ENCODE measurements around the gene SLC25A33.

SLC25A33 gene

GRCh38 chr1:9518454-9518998 is 20.7 kb upstream of the SLC25A33 start:
- in situ Hi-C loops (cut with HindIII; ENCODE audit: low pct_unique_long_range_greater_than_20kb, low sequenced_read_pairs) = no loop called here
- TF ChIP-seq JUND (IDR thresholded peaks at IDR 0.05; ENCODE audit: low read depth) = no peak
- DNase-seq (ENCODE audit: low read depth in 1 of 2, low spot score in 1 of 2) = no peak

GRCh38 chr1:9520411-9520810 is 18.9 kb upstream of the SLC25A33 start:
- TF ChIP-seq JUND (IDR thresholded peaks at IDR 0.05; ENCODE audit: low read depth) = no peak
- in situ Hi-C loops (cut with HindIII; ENCODE audit: low pct_unique_long_range_greater_than_20kb, low sequenced_read_pairs) = no loop called here

GRCh38 chr1:9529190-9529589 is 10.1 kb upstream of the SLC25A33 start:
- in situ Hi-C loops (cut with HindIII; ENCODE audit: low pct_unique_long_range_greater_than_20kb, low sequenced_read_pairs) = no loop called here
- no peak for DNase-seq (ENCODE audit: low read depth in 1 of 2, low spot score in 1 of 2)
- TF ChIP-seq JUND (IDR thresholded peaks at IDR 0.05; ENCODE audit: low read depth) = no peak

More at GRCh38 chr1:9520411-9520810, 18.9 kb upstream of the SLC25A33 start:
- no peak for DNase-seq (ENCODE audit: low read depth in 1 of 2, low spot score in 1 of 2)

- in situ Hi-C loops (cut with HindIII; ENCODE audit: low pct_unique_long_range_greater_than_20kb, low sequenced_read_pairs) = no loop called here
- DNase-seq (ENCODE audit: low read depth in 1 of 2, low spot score in 1 of 2) = no peak
- TF ChIP-seq JUND (IDR thresholded peaks at IDR 0.05; ENCODE audit: low read depth) = no peak
Observed at GRCh38 chr1:9530320-9530719, 8.9 kb upstream of the SLC25A33 start.

GRCh38 chr1:9534953-9535352 is 4.3 kb upstream of the SLC25A33 start:
- in situ Hi-C loops (cut with HindIII; ENCODE audit: low pct_unique_long_range_greater_than_20kb, low sequenced_read_pairs) = no loop called here

GRCh38 chr1:9536301-9536700 is 3.0 kb upstream of the SLC25A33 start:
- no peak for TF ChIP-seq JUND (IDR thresholded peaks at IDR 0.05; ENCODE audit: low read depth)
- in situ Hi-C loops (cut with HindIII; ENCODE audit: low pct_unique_long_range_greater_than_20kb, low sequenced_read_pairs) = no loop called here
- no peak for DNase-seq (ENCODE audit: low read depth in 1 of 2, low spot score in 1 of 2)

More at GRCh38 chr1:9534953-9535352, 4.3 kb upstream of the SLC25A33 start:
- DNase-seq (ENCODE audit: low read depth in 1 of 2, low spot score in 1 of 2) = no peak
- no peak for TF ChIP-seq JUND (IDR thresholded peaks at IDR 0.05; ENCODE audit: low read depth)

- in situ Hi-C loops (cut with HindIII; ENCODE audit: low pct_unique_long_range_greater_than_20kb, low sequenced_read_pairs) = no loop called here
- peak in 1 of 2 experiments; percentile 79 for DNase-seq (ENCODE audit: low read depth in 1 of 2, low spot score in 1 of 2)
- TF ChIP-seq JUND (IDR thresholded peaks at IDR 0.05; ENCODE audit: low read depth) = no peak
Observed at GRCh38 chr1:9537863-9538668, 1.2 kb upstream of the SLC25A33 start.

GRCh38 chr1:9538669-9539164 is 548 bp upstream of the SLC25A33 start:
- DNase-seq (ENCODE audit: low read depth in 1 of 2, low spot score in 1 of 2) = no peak
- in situ Hi-C loops (cut with HindIII; ENCODE audit: low pct_unique_long_range_greater_than_20kb, low sequenced_read_pairs) = no loop called here
- no peak for TF ChIP-seq JUND (IDR thresholded peaks at IDR 0.05; ENCODE audit: low read depth)

- in situ Hi-C loops (cut with HindIII; ENCODE audit: low pct_unique_long_range_greater_than_20kb, low sequenced_read_pairs) = no loop called here
- DNase-seq (ENCODE audit: low read depth in 1 of 2, low spot score in 1 of 2) = peak; percentile 32 to 50
- TF ChIP-seq JUND (IDR thresholded peaks at IDR 0.05; ENCODE audit: low read depth) = no peak
Observed at GRCh38 chr1:9539829-9540550, 725 bp downstream of the SLC25A33 start.

GRCh38 chr1:9542430-9542829 is 3.2 kb downstream of the SLC25A33 start:
- no peak for TF ChIP-seq JUND (IDR thresholded peaks at IDR 0.05; ENCODE audit: low read depth)
- in situ Hi-C loops (cut with HindIII; ENCODE audit: low pct_unique_long_range_greater_than_20kb, low sequenced_read_pairs) = no loop called here
- DNase-seq (ENCODE audit: low read depth in 1 of 2, low spot score in 1 of 2) = peak in 1 of 2 experiments; percentile 43

GRCh38 chr1:9544926-9545325 is 5.7 kb downstream of the SLC25A33 start:
- in situ Hi-C loops (cut with HindIII; ENCODE audit: low pct_unique_long_range_greater_than_20kb, low sequenced_read_pairs) = no loop called here
- no peak for TF ChIP-seq JUND (IDR thresholded peaks at IDR 0.05; ENCODE audit: low read depth)
- no peak for DNase-seq (ENCODE audit: low read depth in 1 of 2, low spot score in 1 of 2)

- TF ChIP-seq JUND (IDR thresholded peaks at IDR 0.05; ENCODE audit: low read depth) = no peak
- DNase-seq (ENCODE audit: low read depth in 1 of 2, low spot score in 1 of 2) = no peak
- in situ Hi-C loops (cut with HindIII; ENCODE audit: low pct_unique_long_range_greater_than_20kb, low sequenced_read_pairs) = no loop called here
Observed at GRCh38 chr1:9549955-9550546, 10.8 kb downstream of the SLC25A33 start.
